IMR-90 (cell line): ENCODE data around the gene MPP2.

Experiments
- CTCF ChIP-seq: conservative IDR thresholded peaks from 2 replicates; pipeline ENCODE4 v1.5.1; 2012; ENCODE audit warnings: mild to moderate bottlenecking, low read depth, low read length, improper control_type of control experiment
- POLR2A ChIP-seq: IDR thresholded peaks from 2 replicates; pipeline ENCODE4 v1.6.1; 2012; ENCODE audit warnings: mild to moderate bottlenecking, low read depth, low read length

GRCh38 chr17:43946781-43947180, 39.4 kb upstream of the MPP2 start:
- TF ChIP-seq CTCF (no peak), POLR2A (no peak)
